Measurements from ENCODE around the gene CIZ1.
A peak's percentile ranks its signal among the peaks of the same experiment; 100 is the strongest.

Gene CIZ1

DNA sequence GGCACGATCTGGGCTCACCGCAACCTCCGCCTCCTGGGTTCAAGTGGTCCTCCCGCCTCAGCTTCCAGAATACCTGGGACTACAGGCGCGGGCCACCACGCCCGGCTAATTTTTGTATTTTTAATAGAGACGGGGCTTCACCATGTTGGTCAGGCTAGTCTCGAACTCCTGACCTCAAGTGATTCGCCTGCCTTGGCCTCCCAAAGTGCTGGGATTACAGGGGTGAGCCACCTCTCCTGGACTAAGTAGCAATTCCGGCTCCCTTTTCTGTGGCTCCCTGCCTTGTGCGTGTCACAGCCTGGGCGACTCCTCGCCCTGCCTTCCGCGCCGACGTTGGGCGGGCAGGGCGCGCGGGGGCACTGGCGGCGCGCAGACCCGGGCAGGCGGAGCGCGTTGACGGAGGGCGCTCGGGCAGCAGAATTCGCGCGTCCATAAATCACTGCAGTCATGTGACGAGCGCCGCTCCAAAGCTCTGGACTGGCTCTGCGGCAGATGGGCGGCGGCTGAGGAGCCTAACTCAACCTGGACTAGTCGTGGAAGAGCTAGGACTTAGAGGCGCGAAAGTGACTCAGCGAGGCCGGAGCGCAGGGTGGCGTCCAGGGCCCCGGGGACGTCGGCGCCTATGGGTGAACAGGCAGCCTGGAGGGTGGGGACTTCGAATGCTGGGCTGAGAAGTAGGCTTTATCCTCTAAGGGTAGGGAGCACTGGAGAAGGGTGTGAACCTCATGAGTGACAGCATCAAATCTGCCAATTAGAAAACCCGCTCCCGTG, 1.4 kb upstream of the CIZ1 start:
- DNase-seq (ENCODE audit: low read depth), result peak; percentile 21
- peak overlapping the region; percentile 69 for H3K4me3 ChIP-seq (ENCODE audit: low read depth, low read length)
- TF ChIP-seq, protein P1, sequence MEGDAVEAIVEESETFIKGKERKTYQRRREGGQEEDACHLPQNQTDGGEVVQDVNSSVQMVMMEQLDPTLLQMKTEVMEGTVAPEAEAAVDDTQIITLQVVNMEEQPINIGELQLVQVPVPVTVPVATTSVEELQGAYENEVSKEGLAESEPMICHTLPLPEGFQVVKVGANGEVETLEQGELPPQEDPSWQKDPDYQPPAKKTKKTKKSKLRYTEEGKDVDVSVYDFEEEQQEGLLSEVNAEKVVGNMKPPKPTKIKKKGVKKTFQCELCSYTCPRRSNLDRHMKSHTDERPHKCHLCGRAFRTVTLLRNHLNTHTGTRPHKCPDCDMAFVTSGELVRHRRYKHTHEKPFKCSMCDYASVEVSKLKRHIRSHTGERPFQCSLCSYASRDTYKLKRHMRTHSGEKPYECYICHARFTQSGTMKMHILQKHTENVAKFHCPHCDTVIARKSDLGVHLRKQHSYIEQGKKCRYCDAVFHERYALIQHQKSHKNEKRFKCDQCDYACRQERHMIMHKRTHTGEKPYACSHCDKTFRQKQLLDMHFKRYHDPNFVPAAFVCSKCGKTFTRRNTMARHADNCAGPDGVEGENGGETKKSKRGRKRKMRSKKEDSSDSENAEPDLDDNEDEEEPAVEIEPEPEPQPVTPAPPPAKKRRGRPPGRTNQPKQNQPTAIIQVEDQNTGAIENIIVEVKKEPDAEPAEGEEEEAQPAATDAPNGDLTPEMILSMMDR (IDR thresholded peaks at IDR 0.05; ENCODE audit: low read depth, low read length, missing control alignments), result peak; percentile 40

DNA sequence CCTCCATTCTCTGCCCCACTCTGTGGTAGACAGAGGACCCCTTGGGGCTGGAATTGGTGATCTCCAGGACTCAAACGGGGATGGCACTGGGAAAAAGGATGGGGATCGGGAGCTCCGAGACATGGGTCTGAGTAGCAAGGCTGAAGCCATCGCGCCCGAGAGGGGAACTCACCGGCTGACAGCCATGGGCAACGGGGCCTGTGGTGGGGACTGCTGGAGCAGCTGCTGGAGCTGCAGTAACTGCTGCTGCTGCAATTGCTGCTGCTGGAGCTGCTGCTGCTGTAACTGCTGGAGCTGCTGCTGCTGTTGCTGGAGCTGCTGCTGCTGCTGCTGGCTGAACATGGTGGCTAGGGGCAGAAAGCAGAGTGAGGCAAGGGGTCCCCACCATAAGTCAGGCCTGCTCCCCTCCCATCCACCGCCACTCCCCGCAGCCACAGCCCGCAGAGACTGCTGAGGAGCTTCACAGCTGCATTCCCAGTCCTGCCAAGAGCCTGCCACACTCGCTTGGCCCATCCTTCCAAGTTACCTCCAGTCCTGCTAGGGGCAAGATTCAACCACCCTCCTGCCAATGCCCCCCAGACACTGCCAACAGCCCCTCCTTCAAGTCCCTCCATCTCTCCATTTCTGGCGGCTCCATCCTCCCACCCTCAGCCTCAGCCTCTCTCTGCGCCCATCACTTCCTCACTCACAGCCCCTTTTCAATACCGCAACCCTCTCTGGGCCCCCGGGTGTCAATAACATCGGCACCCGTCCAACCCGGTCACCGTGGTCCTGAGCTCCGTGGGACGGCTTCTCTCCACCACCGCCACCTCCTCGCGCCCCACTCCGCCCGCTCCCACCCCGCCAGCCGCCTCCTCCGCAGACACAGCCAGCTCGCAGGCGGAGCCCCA, 611 bp downstream of the CIZ1 start:
- DNase-seq (ENCODE audit: low read depth), result no peak
- H3K4me3 ChIP-seq (ENCODE audit: low read depth, low read length), result peak overlapping the region; percentile 69
- TF ChIP-seq, protein P1 (IDR thresholded peaks at IDR 0.05; ENCODE audit: low read depth, low read length, missing control alignments), result no peak

DNA sequence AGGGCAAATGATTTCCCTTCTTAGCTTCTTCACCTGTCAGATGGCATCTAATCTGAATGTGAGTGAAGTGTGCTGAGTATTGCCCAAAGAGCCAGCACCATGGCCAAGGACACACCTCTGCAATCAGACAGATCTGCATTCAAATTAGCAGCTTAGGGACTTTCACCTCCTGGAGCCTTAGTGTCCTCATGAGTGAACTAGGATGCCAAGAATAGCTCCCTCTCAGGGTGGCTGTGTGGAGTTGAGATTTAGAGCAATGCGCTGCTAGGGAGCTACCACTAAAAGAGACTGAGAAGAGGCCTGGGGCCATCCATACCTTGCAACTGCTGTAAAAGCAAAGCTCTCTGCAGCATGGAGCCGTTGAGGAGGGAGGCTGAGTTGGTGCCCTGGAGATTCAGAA, 1.4 kb downstream of the CIZ1 start:
- TF ChIP-seq, protein P1 (IDR thresholded peaks at IDR 0.05; ENCODE audit: low read depth, low read length, missing control alignments), result peak; percentile 7
- peak overlapping the region; percentile 69 for H3K4me3 ChIP-seq (ENCODE audit: low read depth, low read length)
- DNase-seq (ENCODE audit: low read depth), result no peak

DNA sequence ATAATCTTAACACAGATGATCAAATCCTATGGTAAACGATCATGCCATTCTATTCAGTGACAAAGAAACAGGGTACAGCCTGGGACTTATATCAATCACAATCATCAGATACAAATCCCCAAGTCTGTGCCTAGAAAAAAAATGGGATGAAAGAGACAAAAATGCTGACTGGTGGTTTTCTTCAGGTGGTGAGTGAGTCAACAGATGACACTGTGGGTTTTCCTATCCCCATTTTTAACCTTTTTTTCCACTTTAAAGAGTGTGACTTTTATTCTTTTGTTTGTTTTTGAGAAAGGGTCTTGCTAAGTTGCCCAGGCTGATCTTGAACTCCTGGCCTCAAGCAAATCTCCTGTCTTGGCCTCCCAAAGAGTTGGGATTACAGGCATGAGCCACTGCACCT, 3.2 kb downstream of the CIZ1 start:
- TF ChIP-seq, protein P1 (IDR thresholded peaks at IDR 0.05; ENCODE audit: low read depth, low read length, missing control alignments), result no peak
- DNase-seq (ENCODE audit: low read depth), result no peak

DNA sequence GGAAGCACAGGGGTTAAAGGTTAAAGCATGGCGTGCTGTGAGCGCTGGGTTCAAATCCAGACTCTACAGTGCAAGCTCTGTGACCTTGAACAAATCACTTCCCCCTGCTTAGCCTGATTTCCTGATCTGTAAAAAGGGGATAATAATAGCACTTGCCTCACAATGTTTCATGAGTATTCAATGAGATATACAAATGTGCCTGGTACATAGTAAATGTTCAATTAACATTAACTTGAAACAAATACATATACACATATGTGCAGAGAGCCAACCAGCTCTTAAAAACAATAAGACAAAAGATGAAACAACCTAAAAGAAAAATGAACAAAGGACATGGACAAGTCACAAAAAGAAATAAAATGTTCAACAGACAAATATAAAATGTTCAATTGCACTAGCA, 4.0 kb downstream of the CIZ1 start:
- no peak overlapping the region for H3K4me3 ChIP-seq (ENCODE audit: low read depth, low read length)
- TF ChIP-seq, protein P1 (IDR thresholded peaks at IDR 0.05; ENCODE audit: low read depth, low read length, missing control alignments), result no peak
- no peak for DNase-seq (ENCODE audit: low read depth)

More for the DNA sequence above, 3.2 kb downstream of the CIZ1 start:
- no peak overlapping the region for H3K4me3 ChIP-seq (ENCODE audit: low read depth, low read length)

DNA sequence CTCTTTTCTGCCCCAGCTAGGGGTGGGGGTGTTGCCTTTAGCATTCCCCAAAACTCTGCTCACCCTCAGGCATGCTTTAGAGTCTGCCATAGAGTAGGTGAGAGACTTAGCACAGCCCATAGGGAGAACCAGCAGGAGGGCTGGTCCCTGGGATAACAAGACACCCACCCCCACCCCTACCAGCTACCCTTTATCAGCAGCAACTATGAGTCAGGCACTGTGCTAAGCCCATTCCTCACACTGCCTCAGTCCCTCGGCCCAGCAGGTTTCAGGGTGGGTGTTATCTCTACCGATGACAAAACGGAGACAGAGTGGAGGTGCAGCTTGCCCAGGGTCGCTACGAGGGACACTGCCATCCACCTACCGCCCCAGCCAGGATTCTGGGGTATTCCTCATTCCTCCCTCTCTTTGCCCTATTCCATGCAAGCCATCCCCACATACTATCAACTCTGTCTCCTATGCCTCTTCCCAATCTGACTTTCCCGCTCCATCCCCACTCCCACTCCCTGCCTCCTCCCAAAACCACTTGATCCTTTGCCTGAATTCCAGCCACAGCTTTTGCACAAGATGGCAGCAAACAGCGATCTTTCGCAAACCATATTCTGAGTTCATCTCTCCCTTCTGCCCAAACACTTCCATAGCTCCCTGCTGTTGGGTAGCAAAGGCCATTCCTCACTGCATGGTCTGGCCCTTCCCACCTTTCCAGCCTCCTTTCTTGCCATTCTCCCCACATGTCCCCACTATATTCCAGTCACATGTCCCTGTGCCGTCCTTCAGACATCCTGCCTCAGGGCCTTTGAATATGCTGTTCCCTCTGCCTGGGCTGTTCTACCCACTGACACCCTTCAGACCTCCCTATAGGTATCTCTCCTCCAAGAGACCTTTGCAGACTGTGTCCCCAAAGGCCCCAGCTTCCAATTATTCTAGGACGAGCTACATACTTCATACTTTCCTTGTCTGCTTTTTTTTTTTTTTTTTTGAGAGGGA, 5.1 kb downstream of the CIZ1 start:
- H3K4me3 ChIP-seq (ENCODE audit: low read depth, low read length), result no peak overlapping the region
- TF ChIP-seq, protein P1 (IDR thresholded peaks at IDR 0.05; ENCODE audit: low read depth, low read length, missing control alignments), result no peak
- no peak for DNase-seq (ENCODE audit: low read depth)
